Fibroblast of villous mesenchyme (primary cell): ENCODE measurements around the gene SLC50A1. TPM values are rescaled to one million over a fixed set of nuclear protein-coding genes. Genes with fewer than 3 reads are reported as not detected.
"Not testable (repeated sequence)": the region's sequence is repeated elsewhere in the genome, so short reads cannot be mapped to it uniquely, and the experiment has no call there.

Experiments used
- DNase-seq: peaks from one replicate; pipeline ENCODE4 v3.0.0-alpha.2; 2010; ENCODE audit warnings: low read depth
- H3K4me3 ChIP-seq: 2 replicates; pipeline ENCODE4 v1.5.1; 2011; ENCODE audit warnings: low read depth, mild to moderate bottlenecking, low read length
- total RNA-seq: library from RNA; depleted of rRNA; stranded (reverse); fragments of >200 nt; gene quantifications from 2 replicates; pipeline ENCODE4 v1.2.3, GENCODE V29; 2012
- TF ChIP-seq, protein P1 (sequence below): IDR thresholded peaks from 2 replicates; pipeline ENCODE4 v1.5.1; 2012; ENCODE audit warnings: low read depth, mild to moderate bottlenecking, low read length; ENCODE audit not compliant: insufficient read depth

Gene SLC50A1
- total RNA-seq, 1 donor: 58.7 TPM

DNA sequence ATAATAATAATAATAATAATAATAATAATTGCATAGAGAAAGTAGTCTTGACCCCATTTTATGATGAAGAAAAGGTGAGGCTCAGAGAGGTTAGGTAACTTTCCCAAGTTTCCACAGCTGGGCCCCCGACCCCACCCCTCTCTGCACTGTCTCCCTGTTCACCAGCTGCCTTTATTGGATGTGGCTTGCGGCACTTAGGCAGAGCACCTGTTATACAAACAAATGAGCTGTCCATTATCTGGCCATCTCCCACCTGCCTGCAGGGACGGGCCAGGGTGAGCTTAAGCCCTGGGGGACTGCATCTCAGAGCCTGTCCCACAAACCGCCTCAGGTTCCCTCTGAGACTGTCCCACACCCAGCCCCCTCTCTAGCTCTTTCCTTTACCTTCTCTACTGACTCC lies 18.0 kb upstream of the SLC50A1 start:
- no peak overlapping the region for H3K4me3 ChIP-seq
- no peak for DNase-seq
- TF ChIP-seq, protein P1, sequence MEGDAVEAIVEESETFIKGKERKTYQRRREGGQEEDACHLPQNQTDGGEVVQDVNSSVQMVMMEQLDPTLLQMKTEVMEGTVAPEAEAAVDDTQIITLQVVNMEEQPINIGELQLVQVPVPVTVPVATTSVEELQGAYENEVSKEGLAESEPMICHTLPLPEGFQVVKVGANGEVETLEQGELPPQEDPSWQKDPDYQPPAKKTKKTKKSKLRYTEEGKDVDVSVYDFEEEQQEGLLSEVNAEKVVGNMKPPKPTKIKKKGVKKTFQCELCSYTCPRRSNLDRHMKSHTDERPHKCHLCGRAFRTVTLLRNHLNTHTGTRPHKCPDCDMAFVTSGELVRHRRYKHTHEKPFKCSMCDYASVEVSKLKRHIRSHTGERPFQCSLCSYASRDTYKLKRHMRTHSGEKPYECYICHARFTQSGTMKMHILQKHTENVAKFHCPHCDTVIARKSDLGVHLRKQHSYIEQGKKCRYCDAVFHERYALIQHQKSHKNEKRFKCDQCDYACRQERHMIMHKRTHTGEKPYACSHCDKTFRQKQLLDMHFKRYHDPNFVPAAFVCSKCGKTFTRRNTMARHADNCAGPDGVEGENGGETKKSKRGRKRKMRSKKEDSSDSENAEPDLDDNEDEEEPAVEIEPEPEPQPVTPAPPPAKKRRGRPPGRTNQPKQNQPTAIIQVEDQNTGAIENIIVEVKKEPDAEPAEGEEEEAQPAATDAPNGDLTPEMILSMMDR: no peak

DNA sequence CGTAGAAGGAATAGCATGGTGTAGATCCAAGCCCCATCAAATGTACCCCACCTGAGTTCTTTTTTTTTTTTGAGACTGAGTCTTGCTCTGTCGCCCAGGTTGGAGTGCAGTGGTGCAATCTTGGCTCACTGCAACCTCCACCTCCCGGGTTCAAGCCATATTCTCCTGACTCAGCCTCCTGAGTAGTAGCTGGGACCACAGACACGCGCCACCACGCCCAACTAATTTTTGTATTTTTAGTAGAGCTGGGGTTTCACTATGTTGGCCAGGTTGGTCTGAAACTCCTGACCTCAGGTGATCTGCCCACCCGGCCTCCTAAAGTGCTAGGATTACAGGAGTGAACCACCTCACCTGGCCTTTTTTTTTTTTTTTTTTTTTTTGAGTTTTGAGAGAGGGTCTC lies 17.6 kb upstream of the SLC50A1 start:
- H3K4me3 ChIP-seq, DNase-seq: not testable (repeated sequence)

- no peak overlapping the region for H3K4me3 ChIP-seq
- TF ChIP-seq, protein P1: no peak
- DNase-seq: no peak
Measured at GRCh38 chr1:155120253-155120652, 15.4 kb upstream of the SLC50A1 start.

- H3K4me3 ChIP-seq: no peak overlapping the region
- TF ChIP-seq, protein P1: no peak
- DNase-seq: no peak
Measured at GRCh38 chr1:155121249-155121648, 14.4 kb upstream of the SLC50A1 start.

DNA sequence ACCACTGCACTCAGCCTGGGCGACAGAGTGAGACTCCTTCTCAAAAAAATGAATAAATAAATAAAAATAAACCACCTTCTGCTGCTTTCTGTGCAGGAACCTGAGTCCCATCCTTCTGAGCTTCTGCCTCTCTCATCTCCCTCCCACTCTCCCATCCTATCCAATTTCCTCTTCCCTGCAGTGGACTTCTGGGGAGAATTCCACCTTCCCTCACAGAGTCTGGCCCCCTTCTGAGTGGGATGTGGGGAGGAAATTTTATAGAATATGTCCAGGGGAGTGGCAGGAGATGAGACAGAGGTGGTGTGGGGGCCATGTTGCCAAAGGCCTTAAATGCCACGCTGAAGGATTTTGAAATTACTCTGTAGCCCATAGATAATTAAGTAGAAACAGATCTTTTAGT lies 13.3 kb upstream of the SLC50A1 start:
- no peak for DNase-seq
- TF ChIP-seq, protein P1: no peak
- no peak overlapping the region for H3K4me3 ChIP-seq

GRCh38 chr1:155123801-155124200 lies 11.9 kb upstream of the SLC50A1 start:
- H3K4me3 ChIP-seq: no peak overlapping the region
- DNase-seq: no peak
- TF ChIP-seq, protein P1: no peak

GRCh38 chr1:155124503-155125463 lies 10.9 kb upstream of the SLC50A1 start:
- H3K4me3 ChIP-seq: no peak overlapping the region
- TF ChIP-seq, protein P1: no peak
- no peak for DNase-seq
